ENCODE measurements around the gene OGT.

Gene OGT

DNA sequence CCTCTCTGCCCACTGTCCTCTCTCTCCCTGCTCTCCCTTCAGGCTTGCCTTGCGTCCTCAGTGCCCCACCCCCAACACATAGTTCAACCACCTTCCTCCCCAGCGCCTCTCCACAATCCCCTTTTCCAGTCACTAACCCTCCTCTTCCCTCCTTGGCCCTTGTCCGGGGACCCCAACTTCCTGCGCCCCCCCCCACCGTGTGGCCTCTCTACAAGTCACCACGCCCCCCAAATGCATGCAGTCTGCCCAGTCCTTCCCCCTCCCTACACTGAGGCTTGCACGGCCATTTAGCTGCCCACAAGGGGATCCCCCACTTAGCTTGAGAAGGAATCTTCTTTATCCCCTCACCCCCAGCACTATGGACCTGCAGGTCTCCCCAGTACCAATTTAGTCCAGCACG lies 84.8 kb downstream of the OGT start:
- no peak overlapping the region for H3K4me3 ChIP-seq (ENCODE audit: low read depth, low read length)
- DNase-seq (ENCODE audit: low read depth) = peak; percentile 34
- no peak for TF ChIP-seq MYC (IDR thresholded peaks at IDR 0.05; ENCODE audit: low read depth, low read length)
- no peak for TF ChIP-seq POLR2A (IDR thresholded peaks at IDR 0.05; ENCODE audit: extremely low read depth, insufficient read length)
- TF ChIP-seq, protein P1, sequence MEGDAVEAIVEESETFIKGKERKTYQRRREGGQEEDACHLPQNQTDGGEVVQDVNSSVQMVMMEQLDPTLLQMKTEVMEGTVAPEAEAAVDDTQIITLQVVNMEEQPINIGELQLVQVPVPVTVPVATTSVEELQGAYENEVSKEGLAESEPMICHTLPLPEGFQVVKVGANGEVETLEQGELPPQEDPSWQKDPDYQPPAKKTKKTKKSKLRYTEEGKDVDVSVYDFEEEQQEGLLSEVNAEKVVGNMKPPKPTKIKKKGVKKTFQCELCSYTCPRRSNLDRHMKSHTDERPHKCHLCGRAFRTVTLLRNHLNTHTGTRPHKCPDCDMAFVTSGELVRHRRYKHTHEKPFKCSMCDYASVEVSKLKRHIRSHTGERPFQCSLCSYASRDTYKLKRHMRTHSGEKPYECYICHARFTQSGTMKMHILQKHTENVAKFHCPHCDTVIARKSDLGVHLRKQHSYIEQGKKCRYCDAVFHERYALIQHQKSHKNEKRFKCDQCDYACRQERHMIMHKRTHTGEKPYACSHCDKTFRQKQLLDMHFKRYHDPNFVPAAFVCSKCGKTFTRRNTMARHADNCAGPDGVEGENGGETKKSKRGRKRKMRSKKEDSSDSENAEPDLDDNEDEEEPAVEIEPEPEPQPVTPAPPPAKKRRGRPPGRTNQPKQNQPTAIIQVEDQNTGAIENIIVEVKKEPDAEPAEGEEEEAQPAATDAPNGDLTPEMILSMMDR (IDR thresholded peaks at IDR 0.05; ENCODE audit: low read depth, low read length) = no peak
- TF ChIP-seq, protein P2, sequence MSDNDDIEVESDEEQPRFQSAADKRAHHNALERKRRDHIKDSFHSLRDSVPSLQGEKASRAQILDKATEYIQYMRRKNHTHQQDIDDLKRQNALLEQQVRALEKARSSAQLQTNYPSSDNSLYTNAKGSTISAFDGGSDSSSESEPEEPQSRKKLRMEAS (IDR thresholded peaks at IDR 0.05; ENCODE audit: low read depth, low read length) = no peak

DNA sequence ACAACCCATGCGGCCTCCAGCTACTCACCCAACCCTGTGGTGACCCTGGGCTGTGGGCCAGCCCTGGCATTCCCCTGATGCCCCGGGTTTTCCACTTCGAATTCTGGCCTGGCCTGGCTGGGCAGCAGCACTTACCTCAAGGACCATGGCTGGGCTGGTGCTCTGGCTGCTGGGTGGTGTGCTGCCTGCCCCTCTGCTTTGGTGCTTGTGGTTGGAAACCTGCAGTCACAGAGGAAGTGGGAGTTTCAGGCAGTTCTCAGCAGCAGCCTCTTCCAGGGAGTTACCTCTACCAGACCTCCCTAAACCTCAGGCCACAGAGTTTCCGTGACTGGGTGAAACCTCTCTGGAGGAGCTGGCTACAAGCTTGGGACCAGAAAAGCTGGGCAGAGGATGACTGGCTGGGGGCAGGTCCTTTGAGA lies 85.4 kb downstream of the OGT start, which contains the start of gene CXCR3:
TSS of gene CXCR3 (minus strand) at position 209 of the 419 bp plus-strand sequence. CDS start at position 147, 62 bp downstream.
- TF ChIP-seq, protein P2 (IDR thresholded peaks at IDR 0.05; ENCODE audit: low read depth, low read length) = peak; percentile 37; the same call in 1 of the 2 replicates
- no peak for TF ChIP-seq MYC (IDR thresholded peaks at IDR 0.05; ENCODE audit: low read depth, low read length)
- H3K4me3 ChIP-seq (ENCODE audit: low read depth, low read length) = peak within 1 kb of the TSS; percentile 16
- DNase-seq (ENCODE audit: low read depth) = peak; percentile 97

DNA sequence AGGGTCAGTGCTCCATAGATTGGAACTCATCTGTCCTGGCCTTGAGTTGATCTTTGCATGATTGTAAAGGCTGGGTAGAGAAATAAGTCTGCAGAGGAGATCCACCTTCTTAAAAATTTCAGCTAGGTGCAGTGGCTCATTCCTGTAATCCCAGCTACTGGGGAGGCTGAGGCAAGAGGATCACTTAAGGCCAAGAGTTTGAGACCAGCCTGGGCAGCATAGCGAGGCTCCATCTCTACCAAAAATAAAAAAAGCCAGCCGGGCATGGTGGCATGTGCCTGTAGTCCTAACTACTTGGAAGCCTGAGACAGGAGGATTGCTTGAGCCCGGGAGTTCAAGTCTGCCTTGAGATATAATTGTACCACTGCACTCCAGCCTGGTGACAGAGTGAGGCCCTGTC lies 85.9 kb downstream of the OGT start:
- no peak overlapping the region for H3K4me3 ChIP-seq (ENCODE audit: low read depth, low read length)
- no peak for DNase-seq (ENCODE audit: low read depth)
- TF ChIP-seq POLR2A (IDR thresholded peaks at IDR 0.05; ENCODE audit: extremely low read depth, insufficient read length) = no peak
- TF ChIP-seq, protein P1 (IDR thresholded peaks at IDR 0.05; ENCODE audit: low read depth, low read length) = no peak
- TF ChIP-seq MYC (IDR thresholded peaks at IDR 0.05; ENCODE audit: low read depth, low read length) = no peak
- TF ChIP-seq, protein P2 (IDR thresholded peaks at IDR 0.05; ENCODE audit: low read depth, low read length) = no peak

DNA sequence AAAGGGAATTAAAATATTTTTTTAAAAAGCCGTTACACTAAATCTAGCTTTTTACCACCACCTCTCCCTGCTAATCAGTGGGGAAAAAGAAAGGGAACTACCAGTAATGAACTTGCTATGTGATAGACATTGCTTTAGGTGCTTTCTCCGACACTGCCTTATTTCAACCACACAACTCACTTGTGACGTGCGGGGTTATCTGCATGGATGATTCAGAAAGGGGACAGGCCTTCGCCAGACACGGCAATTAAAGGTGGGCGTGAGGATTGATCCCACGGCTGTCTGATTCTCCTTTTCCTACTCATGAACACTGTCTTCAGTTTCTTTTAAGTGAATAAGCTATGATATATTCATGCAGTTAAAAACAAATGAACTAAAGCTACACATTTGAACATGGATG lies 86.3 kb downstream of the OGT start:
- peak; percentile 64 for DNase-seq (ENCODE audit: low read depth)
- no peak overlapping the region for H3K4me3 ChIP-seq (ENCODE audit: low read depth, low read length)
- TF ChIP-seq MYC (IDR thresholded peaks at IDR 0.05; ENCODE audit: low read depth, low read length) (no peak), POLR2A (IDR thresholded peaks at IDR 0.05; ENCODE audit: extremely low read depth, insufficient read length) (no peak)
- TF ChIP-seq, protein P2 (IDR thresholded peaks at IDR 0.05; ENCODE audit: low read depth, low read length) = no peak
- TF ChIP-seq, protein P1 (IDR thresholded peaks at IDR 0.05; ENCODE audit: low read depth, low read length) = no peak

DNA sequence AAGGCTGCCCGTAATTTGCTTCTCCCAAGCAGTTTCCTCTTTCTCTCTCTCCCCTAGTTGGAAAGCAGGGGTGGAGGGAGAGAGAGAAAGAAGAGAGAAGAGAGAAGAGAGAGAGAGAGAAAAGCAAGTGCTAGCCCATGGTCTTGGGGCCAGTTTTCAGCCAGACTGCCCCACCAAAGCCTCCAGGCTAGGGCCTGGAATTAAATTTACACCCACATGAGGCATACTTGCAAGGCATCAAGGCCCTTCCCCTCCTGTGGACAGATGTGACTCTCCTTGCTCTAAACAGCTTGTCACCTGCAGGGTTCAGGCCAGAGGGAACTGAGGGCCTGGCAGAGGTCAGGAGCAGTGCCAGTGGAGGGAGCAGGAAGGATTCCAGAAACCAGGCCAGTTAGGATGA lies 87.1 kb downstream of the OGT start:
- DNase-seq (ENCODE audit: low read depth) = peak; percentile 24
- TF ChIP-seq, protein P2 (IDR thresholded peaks at IDR 0.05; ENCODE audit: low read depth, low read length) = no peak
- TF ChIP-seq, protein P1 (IDR thresholded peaks at IDR 0.05; ENCODE audit: low read depth, low read length) = no peak
- TF ChIP-seq MYC (IDR thresholded peaks at IDR 0.05; ENCODE audit: low read depth, low read length) (no peak), POLR2A (IDR thresholded peaks at IDR 0.05; ENCODE audit: extremely low read depth, insufficient read length) (no peak)
- no peak overlapping the region for H3K4me3 ChIP-seq (ENCODE audit: low read depth, low read length)

DNA sequence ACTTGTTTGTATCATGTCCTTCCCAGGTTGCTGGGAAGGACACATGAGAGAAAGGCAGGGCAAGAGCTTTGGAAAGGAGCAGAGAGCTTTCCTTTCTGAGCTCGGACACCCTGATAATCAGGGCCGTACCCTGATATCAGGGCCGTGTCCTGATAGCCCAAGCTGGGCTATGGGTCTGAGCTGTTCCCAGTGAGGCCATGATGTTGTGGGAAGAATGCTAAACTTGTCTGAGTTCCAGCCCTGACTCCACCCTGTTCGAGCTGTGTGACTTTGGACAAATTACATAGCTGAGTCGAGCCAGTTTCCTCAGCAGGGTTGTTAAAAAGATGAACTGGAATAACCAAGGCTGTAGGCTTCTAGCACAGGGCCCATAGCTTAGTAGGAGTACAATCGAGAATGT lies 88.7 kb downstream of the OGT start:
- TF ChIP-seq, protein P2 (IDR thresholded peaks at IDR 0.05; ENCODE audit: low read depth, low read length) = no peak
- TF ChIP-seq POLR2A (IDR thresholded peaks at IDR 0.05; ENCODE audit: extremely low read depth, insufficient read length) (no peak), MYC (IDR thresholded peaks at IDR 0.05; ENCODE audit: low read depth, low read length) (no peak)
- TF ChIP-seq, protein P1 (IDR thresholded peaks at IDR 0.05; ENCODE audit: low read depth, low read length) = no peak
- H3K4me3 ChIP-seq (ENCODE audit: low read depth, low read length) = no peak overlapping the region
- DNase-seq (ENCODE audit: low read depth) = no peak
